Subcutaneous adipose tissue (tissue), 4 donors: ENCODE data around the gene NUDT9. TPM values are rescaled to one million over a fixed set of nuclear protein-coding genes. Genes with fewer than 3 reads are reported as not detected.

Experiments used
- total RNA-seq, 4 donors: library from RNA; depleted of rRNA; stranded (reverse); fragments of >200 nt; gene quantifications; one replicate each; pipeline ENCODE4 v1.1.0, GENCODE V29; 2016
- TF ChIP-seq, protein P1 (sequence below): fragments of 450-650 bp; IDR thresholded peaks from one replicate; pipeline ENCODE4 v1.5.1; 2016; ENCODE audit warnings: low read depth, mild to moderate bottlenecking, control low read depth, antibody characterized with exemption, moderate library complexity

The NUDT9 gene
- total RNA-seq, 4 donors from 2014 or later: 12.6 to 30.3 (median 17.1) TPM

DNA sequence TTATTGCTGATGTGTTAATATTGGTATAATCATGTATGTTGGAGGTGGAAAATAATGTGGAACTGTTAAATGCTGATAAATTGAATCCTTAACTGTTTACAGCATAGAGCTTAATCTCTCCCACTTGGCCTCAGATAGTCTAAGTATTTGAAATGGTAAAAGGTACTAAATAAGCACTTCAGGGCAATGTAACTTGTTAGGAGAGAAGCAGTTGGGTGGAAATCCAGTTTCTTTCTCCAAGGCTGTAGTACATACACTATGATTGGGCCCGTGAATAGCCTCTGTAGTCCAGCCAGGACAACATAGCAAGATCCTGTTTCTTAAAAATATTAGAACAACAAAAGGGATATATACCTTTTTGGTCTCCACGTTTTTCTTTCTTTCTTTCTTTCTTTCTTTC is 39.7 kb downstream of the NUDT9 start:
- TF ChIP-seq, protein P1, sequence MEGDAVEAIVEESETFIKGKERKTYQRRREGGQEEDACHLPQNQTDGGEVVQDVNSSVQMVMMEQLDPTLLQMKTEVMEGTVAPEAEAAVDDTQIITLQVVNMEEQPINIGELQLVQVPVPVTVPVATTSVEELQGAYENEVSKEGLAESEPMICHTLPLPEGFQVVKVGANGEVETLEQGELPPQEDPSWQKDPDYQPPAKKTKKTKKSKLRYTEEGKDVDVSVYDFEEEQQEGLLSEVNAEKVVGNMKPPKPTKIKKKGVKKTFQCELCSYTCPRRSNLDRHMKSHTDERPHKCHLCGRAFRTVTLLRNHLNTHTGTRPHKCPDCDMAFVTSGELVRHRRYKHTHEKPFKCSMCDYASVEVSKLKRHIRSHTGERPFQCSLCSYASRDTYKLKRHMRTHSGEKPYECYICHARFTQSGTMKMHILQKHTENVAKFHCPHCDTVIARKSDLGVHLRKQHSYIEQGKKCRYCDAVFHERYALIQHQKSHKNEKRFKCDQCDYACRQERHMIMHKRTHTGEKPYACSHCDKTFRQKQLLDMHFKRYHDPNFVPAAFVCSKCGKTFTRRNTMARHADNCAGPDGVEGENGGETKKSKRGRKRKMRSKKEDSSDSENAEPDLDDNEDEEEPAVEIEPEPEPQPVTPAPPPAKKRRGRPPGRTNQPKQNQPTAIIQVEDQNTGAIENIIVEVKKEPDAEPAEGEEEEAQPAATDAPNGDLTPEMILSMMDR: no peak

DNA sequence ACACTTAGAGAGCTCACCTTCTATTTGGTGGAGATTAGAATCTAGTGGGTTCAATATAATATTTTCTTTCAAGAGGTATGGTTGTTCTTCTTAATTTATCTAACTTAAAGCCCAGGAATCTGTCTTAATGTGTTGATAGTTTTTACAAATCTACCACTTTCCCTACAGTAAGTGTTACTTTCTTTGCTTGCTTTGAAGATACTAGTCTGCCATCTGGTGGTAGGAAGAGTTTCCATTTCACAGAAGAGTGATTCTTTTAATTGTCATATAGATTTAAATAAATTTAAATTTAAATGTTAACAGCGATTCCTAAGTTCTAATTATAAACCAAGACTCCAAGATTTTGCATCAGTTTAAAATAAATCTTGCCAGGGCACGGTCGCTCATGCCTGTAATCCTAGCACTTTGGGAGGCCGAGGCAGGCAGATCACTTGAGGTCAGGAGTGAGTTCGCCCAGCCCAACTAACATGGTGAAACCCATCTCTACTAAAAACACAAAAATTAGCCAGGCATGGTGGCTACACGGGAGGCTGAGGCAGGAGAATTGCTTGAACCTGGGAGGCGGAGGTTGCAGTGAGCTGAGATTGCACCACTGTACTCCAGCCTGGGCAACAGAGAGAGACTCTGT is 43.5 kb downstream of the NUDT9 start:
- TF ChIP-seq, protein P1: no peak

DNA sequence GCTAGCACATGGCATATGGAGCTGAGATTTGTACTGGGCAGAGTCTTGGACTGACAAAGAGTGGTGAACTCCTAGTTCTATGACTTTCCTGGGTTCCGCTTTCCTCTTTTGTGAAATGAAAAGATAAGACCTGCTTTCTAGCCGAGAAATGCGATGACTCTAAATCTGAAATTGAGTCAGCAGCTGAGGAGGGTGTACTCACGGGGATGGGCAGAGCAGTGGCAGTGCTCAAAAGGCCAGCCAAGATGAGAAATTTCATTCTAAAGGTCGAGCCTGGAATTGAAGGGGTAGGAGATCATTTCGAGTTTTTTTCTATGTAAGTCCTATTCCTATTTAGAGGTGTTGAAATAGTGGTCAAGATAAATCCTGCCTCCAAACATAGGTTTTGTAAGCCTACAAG is 47.0 kb downstream of the NUDT9 start:
- TF ChIP-seq, protein P1: no peak

DNA sequence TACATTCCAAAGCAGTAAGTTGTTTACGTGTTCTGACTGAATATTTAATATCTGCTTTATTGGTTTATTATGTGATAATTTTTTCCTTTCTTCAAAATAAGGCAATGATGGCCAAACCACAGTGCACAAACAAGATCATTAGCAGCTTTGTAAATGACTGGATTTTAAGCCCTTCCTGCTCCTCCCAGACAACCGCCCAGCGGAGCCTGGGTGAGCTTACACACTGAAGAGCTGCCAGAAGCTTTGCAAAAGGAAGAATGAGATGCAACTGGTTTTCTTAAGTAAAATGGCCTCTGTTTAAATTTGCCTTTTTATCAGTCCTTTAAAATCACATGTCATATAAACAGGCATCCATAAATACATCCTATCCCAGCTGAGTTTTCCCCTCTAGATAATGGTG is 54.6 kb downstream of the NUDT9 start:
- TF ChIP-seq, protein P1: no peak

DNA sequence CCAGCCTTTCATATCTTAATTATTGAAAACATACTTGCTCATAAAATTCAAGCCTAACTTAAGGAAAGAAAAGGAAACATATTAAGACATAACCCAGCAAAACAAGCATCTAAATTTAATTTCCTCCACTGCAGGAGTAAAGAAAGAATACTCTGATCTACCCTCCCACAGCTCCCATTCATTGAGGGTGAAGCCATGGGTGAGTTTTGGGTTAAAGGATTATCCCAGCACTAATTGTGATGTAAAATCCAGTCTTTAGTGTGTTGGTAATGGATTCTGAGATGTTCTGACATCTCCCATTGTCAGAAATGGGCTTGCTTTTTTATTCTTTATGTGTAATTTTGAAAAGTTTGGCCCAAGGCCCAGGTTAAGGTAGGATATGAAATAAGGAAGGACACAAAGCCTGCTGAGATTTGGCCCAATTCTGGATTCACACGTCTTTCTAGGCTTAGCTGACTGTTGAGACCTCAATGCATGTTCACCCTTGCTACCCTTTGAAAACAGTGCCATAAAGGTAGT is 56.4 kb downstream of the NUDT9 start:
- TF ChIP-seq, protein P1: no peak

DNA sequence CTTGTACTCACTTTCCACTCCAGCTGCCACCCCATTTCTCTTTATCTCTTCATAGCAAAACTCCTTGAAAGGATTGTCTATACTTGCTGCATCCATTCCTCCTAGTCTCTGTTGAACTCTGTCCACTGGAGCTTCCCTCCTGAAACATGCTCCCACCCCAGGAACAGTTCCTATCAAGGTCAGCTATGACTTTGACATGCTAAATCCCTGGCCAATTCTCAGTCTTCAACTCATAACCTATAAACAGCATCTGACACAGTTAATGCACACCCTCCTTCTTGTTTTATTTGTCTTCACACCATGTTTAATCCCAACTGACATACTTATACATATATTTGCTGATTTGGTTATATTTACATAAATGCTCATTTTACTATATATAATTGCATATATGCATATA is 59.0 kb downstream of the NUDT9 start:
- TF ChIP-seq, protein P1: no peak

DNA sequence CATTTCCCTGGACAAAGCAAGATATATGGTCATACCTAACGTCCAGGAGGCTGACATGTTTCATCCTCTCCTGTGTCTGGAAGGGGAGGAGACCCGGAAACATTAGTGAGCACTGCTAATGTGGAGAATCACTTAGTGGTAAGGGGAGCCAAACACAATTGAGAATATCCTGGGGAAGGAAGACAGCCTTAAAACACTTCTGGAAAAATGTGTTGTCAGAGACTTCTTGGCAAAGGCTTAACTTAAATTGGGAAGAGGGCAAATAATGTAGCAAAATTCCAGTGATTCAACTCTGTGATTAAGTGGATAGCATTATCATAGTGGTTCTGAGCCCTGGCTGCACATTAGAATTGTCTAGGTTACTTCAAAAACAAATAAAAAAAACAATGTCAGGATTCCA is 67.3 kb downstream of the NUDT9 start:
- TF ChIP-seq, protein P1: no peak
